GM21528 (cell line): ENCODE measurements around the gene SERPINE1.
"Not testable (repeated sequence)": the region's sequence is repeated elsewhere in the genome, so short reads cannot be mapped to it uniquely, and the experiment has no call there.

Source experiments
- ATAC-seq: cut with Tn5 transposase; IDR thresholded peaks from one replicate; pipeline ENCODE4 v1.9.1; 2021; ENCODE audit warnings: mild to moderate bottlenecking, moderate library complexity; ENCODE audit not compliant: unreplicated experiment, low FRiP score

The SERPINE1 gene

DNA sequence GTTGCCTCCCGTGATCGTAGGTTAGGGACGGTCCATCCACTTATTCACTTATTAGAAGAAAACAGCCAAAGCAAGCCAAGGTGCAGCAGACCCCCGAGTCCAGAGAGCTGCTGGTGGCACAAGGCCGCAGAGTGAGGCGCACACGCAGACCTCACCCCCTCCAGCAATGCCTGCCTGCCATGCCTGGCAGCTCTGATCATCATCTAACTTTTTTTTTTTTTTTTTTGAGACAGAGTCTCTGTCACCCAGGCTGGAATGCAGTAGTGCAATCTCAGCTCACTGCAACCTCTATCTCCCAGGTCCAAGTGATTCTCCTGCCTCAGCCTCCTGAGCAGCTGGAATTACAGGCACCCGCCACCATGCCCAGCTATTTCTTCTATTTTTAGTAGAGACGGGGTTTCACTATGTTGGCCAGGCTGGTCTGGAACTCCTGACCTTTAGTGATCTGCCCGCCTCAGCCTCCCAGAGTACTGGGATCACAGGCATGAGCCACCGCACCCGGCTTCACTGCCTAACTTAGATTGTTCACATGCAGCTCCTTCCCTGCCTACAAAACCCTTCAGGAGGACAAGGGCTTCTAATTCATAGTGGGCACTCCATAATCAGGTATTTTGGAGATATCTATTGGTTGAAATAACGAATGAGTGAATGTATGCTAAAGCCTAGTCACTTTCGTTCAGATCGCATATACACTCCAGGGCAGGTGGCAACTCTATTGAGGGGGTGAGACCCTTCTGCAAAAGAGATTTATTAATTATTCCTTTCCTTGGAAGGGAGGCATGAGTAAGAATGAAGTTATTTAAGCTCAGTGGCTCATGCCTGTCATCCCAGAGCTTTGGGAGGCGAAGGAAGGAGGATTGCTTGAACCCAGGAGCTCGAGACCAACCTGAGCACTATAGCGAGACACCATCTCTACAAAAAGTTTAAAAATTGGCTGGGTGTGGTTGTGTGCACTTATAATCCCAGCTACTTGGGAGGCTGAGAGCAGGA, 25.8 kb upstream of the SERPINE1 start:
- no peak for ATAC-seq

DNA sequence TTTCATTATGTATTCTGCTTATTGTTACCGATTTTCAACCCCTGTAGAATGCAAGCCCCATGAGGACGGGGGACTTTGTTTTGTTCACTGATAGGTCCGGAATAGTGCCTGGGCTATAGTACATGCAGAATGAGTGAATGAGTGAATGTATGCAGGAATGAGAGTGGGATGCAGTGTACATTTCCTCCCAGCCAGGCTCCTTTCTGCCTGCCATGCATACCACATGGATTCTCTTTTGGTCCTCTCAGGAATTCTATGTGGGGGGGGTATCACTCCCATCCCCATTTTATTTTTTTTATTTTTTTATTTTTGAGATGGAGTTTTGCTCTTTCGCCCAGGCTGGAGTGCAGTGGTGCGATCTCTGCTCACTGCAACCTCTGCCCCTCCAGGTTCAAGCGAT, 24.9 kb upstream of the SERPINE1 start:
- no peak for ATAC-seq

DNA sequence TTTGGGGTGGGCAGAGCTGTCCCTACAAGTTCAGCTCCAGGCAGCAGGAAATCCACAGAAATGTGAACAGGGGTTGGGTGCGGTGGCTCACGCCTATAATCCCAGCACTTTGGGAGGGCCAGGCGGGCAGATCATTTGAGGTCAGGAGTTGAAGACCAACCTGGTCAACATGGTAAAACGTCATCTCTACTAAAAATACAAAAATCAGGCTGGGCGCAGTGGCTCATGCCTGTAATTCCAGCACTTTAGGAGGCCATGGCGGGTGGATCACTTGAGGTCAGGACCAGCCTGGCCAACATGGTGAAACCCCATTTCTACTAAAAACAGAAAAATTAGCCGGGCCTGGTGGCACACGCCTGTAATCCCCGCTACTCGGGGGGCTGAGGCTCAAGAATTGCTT, 23.2 kb upstream of the SERPINE1 start:
- ATAC-seq: not testable (repeated sequence)

DNA sequence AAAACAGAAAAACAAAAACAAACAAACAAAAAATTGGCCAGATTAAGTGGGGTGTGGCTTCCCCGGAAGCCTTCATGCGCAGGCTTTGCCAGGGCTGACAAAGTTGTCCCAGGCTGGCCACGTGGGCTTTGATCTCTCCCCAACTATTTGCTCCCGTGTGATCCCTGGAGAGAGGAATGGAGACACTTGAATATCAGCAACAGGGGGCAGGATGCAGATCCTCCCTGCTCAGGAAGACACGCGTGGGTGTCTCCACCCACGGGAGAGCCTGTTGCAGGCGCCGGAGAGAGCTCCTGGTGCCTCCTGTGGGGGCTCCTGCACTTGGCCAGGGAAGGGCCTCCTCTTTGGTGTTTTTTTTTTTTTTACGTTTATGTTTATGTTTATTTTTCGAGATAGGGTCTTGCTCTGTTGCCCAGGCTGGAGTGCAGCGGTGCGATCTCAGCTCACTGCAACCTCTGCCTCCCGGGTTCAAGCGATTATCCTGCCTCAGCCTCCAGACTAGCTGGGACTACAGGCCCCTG, 22.7 kb upstream of the SERPINE1 start:
- no peak for ATAC-seq

DNA sequence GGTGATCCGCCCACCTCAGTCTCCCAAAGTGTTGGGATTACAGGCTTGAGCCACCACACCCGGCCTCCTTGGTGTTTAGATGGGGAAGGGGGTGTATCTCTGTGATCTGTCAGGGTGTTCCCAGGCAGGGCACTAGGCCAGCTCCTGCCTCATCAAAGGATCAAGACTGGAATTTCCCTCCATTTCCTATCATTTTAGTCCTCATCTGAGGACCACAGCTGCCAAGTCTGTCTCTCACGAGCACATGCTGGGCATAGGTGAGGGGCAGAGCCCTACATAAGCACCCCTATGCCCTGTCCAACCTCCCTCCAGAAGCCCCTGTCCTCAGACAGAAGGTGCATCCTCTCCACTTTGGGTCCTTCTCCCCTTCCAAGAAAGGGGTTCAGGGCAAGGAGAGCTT, 22.1 kb upstream of the SERPINE1 start:
- ATAC-seq: no peak

DNA sequence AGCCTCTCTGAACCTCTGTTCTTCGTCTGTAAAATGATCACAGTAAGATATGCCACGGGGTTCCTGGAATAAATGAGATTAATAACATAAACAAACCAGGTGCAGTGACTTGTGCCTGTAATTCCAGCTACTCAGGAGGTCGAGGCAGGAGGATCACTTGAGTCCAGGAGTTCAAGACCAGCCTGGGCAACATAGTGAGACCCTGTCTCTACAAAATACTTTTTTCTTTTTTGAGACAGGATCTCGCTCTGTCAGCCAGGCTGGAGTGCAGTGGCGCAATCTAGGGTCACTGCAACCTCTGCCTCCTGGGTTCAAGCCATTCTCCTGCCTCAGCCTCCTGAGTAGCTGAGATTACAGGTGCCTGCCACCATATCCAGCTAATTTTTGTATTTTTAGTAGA, 21.7 kb upstream of the SERPINE1 start:
- ATAC-seq: not testable (repeated sequence)

DNA sequence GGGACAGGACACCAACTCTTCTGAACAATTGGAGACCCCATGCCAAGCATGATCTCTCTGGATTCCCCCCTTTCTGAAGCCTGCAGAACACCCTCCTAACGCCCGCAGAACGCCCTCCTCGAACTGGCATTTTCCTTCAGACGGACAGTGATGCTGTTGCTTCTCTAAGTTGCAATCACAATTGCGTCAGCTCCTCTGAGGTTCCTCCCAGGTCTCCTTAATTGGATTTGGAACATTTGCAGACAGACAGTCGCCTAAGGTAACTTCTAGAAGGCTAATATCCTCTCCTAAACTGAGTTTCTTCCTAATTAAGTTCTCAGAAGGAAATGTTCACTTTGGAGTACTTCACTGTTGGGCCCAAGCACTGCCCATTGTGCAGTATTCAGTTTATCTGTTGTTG, 20.5 kb upstream of the SERPINE1 start:
- ATAC-seq: no peak

DNA sequence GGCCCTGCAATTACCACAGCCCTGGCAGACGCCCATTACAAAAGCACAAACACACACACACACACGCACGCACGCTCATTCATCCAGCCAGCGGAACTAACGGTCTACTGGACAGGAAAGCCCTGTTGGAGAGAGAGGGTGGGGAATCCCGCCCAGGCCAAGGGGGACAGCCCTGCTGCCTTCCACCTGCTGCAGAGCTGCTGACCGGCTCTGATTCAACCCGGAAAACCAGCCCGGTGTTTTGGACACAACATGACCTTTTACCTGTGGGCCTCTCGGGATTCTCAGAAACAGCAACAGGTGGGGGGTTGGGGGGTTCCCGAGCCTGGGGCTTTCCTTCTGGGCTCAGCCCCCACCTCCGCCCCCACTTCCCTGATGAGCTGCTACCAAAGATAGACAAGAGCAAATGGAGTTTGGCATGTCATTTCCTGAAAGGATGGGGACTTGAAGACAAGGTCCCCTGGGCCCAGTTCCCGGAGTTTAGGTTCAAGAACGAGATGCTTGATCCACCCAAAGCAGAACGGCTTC, 18.5 kb upstream of the SERPINE1 start:
- ATAC-seq: no peak

DNA sequence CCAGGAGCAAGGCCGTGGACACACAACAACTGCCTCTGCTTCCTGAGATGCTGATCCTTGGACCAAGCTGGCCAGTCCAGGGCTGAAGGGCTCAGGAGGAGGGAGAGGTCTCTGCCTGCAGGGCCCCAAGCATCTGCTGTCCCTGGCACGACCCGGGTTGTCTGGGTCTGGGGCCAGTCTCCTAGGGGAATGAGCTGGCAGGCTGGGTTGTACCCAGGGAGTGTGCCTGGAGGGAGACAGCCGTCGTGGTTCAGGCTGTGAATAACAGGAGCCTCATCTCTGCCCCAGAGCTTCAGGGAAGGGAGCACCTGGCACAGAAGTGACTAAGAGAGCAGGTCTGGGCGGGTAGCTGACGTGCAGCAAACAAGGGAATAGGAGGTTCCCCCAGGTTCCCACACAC, 17.9 kb upstream of the SERPINE1 start:
- ATAC-seq: no peak

DNA sequence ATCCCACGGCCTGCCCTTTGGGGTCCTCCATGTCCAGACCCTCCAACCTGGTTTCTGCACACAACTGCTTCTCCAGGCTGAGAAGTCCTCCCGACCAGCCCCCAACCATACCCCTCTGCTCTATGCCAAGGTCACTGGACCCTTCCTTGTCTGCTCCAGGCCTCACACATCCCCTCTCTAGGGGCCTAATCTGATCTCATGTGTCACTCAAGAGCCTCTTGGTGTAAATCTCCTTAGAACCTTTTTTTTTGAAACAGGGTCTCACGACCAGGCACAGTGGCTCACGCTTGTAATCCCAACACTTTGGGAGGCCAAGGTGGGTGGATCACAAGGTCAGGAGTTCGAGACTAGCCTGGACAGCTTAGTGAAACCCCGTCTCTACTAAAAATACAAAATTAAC, 17.5 kb upstream of the SERPINE1 start:
- no peak for ATAC-seq

DNA sequence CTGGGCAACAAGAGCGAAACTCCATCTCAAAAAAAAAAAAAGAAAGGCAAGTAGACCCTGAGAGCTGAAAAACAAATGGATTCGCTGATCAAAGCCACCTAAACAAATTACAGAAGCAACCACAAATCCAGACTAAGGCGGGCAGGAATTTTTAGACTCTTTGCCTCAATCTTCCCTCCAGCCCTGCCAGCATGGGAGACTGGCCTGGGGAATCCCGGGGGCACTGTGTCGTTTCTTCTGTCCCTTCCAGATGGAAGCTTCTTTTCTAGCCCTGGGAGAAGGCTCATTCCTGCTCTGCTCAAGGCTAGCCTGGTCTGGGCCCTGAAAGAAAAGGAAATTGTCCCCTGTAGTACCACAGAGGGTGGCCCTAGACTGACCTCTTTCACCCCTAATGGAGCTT, 15.6 kb upstream of the SERPINE1 start:
- ATAC-seq: no peak

DNA sequence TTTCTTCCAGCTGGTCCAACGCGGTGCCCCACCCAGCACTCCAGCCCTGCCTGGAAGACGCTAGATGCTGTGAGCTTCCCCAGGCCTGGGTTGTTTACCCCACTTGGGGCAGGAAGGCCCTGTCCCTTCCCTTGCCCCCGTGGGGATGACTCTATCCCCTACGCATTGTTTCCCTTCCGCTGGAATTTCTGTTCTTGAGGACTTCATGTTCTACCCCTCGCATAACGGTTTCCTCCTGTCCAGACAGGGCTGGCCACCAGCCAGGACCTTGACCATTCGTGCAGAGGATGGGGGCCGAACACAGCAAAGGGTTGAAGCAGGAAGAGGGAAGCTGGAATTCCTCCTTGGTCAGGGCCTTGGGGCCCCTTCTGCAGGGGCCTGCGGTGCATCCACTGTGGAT, 14.7 kb upstream of the SERPINE1 start:
- no peak for ATAC-seq

DNA sequence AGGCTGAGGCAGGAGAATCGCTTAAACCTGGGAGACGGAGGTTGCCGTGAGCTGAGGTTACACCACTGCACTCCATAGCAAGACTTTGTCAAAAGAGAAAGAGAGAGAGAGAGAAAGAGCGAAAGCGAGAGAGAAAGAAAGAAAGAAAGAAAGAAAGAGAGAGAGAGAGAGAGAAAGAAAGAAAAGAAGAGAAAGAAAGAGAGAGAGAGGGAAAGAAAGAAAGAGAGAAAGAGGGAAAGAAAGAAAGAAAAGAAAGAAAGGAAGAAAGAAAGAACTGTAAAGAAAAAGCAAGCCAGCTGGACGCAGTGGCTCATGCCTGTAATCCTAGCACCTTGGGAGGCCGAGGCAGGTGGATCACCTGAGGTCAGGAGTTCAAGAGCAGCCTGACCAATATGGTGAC, 13.8 kb upstream of the SERPINE1 start:
- ATAC-seq: not testable (repeated sequence)

DNA sequence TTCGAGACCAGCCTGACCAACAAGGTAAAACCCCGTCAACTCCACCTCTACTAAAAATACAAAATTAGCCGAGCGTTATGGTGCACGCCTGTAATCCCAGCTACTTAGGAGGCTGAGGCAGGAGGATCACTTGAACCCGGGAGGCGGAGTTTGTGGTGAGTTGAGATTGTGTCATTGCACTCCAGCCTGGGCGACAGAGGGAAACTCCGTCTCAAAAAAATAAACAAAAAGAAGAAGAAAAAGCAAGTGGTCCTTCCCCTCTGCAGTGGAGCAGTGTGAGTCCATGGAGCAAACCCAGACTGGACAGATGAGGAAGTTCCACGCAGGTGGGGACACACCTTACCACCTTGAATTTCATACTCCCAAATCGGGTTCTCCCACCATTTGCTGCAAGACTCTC, 13.1 kb upstream of the SERPINE1 start:
- no peak for ATAC-seq

DNA sequence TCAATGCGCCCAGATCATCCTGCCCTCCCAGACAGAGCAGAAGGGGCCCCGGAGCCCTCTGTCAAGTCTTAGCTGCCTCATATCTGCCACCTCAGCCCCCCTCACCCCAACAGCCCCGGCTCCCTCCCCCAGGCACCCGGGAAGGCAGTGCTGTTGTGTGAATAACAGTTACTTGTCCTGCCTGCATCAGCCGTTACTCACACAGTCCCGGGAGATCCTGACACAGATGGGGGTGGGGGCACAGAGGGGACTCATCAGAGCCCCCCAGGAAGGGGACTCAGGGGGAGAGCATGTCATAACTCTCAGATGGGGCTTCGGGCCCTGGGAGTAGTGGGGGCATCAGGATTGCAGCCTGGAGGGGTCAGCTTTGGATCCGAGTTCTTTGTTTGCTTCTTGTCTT, 12.4 kb upstream of the SERPINE1 start:
- ATAC-seq: no peak

DNA sequence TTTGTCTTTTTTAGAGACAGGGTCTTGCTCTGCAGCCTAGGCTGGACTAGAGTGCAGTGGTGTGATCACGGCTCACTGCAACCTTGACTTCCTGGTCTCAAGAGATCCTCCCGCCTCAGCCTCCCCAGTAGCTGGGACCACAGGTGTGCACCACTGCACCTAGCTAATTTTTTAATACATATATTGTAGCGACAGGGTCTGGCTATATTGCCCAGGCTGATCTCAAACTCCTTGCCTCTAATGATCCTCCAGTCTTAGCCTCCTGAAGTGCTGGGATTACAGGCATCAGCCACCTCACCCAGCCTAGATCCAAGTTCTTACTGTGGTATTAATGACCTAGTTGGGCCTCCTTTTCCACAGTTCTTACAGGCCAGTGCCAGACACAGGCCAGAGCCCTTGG, 11.7 kb upstream of the SERPINE1 start:
- ATAC-seq: no peak

DNA sequence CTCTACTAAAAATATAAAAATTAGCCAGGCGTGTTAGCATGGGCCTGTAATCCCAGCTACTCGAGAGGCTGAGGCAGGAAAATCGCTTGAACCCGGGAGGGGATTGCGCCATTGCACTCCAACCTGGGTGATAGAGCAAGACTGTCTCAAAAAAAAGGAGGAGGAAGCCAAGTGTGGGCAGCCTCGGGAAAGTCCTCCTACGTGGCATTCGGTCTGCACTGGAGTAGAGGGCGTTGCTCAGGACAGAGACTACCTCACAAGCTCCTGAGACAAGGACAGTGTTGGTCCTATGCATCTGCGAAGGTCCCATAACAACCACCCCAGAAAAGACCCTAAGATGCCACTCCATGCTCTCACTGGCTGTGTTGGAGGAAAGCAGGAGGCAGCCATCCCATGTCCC, 10.0 kb upstream of the SERPINE1 start:
- no peak for ATAC-seq

DNA sequence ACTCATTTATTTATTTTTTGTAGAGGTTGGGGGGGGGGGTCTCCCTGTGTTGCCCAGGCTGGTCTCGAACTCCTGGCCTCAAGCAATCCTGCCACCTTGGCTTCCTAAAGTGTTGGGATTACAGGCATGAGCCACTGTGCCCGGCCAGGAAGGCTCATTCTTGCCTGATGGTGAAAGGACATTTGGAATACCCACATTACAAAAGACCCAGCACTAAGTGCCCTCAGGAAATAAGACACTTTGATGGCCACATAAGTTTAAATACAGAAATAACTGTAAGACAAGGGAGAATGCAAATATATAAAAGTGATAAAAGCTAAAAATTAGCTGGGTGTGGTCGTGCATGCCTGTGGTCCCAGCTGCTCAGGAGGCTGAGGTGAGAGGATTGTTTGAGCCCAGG, 8.0 kb upstream of the SERPINE1 start:
- ATAC-seq: no peak

DNA sequence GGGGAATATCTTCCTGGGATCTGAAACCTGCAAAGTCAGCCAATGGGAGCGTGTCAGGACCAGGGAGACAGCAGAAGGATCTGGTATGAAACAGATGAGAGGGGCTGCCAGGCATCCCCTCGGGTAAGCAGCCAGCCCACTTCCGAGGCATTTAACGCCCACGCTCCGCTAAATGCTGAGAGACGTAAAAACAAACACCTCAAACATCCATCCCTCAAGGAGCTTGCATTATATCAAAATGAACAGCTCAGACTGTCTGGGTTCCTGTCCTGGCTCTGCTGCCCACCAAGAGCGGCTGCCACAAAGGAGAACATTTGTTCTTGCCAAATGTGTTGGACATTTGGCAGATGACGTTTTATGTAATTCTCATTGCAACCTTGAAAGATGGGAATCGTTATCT, 7.0 kb upstream of the SERPINE1 start:
- ATAC-seq: no peak

DNA sequence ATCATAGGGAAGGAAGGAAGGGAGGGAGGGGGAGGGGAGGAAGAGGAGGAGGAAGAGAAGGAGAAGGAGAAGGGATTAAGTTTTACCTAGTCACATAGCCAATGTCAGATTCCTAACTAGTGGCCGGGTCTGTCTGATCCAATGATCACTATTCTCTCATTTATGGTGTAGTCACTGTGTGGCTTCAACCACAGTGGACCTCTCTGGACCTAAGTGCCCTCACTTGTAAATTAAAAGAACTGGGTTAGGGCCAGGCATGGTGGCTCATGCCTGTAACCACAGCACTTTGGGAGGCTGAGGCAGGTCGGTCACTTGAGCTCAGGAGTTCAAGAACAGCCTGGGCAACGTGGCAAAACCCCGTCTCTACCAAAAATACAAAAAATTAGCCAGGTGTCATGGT, 6.6 kb upstream of the SERPINE1 start:
- no peak for ATAC-seq

DNA sequence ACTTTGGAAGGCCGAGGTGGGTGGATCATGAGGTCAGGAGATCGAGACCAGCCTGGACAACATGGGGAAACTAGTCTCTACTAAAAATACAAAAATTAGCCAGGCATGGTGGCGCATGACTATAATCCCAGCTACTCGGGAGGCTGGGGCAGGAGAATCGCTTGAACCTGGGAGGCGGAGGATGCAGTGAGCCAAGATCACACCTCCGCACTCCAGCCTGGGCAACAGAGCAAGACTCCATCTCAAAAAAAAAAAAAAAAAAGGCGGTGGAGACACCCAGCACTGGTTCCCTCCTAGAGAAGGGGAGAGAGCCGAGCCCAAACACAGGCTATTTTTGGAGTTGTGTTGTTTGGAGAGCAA, 5.3 kb upstream of the SERPINE1 start:
- not testable (repeated sequence) for ATAC-seq
